ENCODE measurements around the gene ADRA2C.

Gene ADRA2C

DNA sequence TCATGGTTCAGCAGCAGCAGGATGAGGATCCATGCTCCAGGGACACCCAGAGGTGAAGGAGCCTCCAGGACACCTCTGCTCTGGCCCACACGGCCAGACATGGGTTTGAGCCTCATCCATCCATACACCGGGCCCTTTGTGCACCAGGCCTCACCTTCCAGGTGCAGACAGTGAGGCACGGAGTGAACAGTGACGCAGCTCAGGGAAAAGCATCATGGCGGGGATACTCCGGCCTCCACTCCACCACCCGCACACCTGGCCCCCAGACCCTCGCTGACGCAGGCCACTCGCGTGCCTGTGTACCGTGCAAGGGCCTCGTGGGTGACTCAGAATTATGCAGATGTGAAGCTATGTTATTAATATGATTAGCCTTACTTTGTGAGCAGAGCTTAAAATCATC is 33.3 kb downstream of the ADRA2C start:
- H3K9ac ChIP-seq (ENCODE audit: insufficient read length): no peak overlapping the region
- H3K9me3 ChIP-seq (ENCODE audit: low read depth, low read length): no peaks in the 10 kb centered on the region
- H3K36me3 ChIP-seq (ENCODE audit: insufficient read depth, low read length): no peaks in the 10 kb centered on the region
- H3K27ac ChIP-seq: no peak overlapping the region
- TF ChIP-seq POLR2AphosphoS5 (IDR thresholded peaks at IDR 0.05; ENCODE audit: borderline replicate concordance, low read depth, low read length) (no peak), FOXP2 (optimal IDR thresholded peaks at IDR 0.05; ENCODE audit: control extremely low read depth, extremely low read length, insufficient read depth) (no peak)
- no peak overlapping the region for H3K4me3 ChIP-seq
- DNase-seq (ENCODE audit: low read depth, low spot score): no peak

DNA sequence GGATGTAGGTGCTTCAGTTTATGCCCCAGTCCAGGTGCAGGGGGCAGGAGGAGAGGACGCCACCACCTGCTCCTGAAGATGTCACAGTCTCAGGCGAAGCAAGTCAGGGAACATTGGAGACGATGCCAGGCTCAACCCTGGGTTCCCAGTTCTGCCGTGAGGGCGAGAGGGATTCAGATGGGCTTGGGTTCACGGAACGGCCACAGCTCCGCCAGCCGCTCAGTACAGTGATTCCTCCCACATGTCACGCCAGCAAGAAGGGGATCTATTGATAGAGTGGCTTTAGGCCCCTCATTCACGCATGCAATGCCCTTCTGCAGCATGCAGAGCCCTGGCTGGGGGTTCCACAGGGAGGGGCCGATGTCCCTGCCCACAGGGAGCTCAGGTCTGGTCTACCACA is 34.2 kb downstream of the ADRA2C start:
- Histone ChIP-seq H3K9me3 (ENCODE audit: low read depth, low read length) (no peaks in the 10 kb centered on the region), H3K27ac (no peak overlapping the region), H3K36me3 (ENCODE audit: insufficient read depth, low read length) (no peaks in the 10 kb centered on the region), H3K4me3 (no peak overlapping the region), H3K9ac (ENCODE audit: insufficient read length) (no peak overlapping the region)
- no peak for TF ChIP-seq EZH2 (IDR thresholded peaks at IDR 0.05)
- no peak for TF ChIP-seq FOXP2 (optimal IDR thresholded peaks at IDR 0.05; ENCODE audit: control extremely low read depth, extremely low read length, insufficient read depth)
- TF ChIP-seq POLR2AphosphoS5 (IDR thresholded peaks at IDR 0.05; ENCODE audit: borderline replicate concordance, low read depth, low read length): no peak
- no peak for DNase-seq (ENCODE audit: low read depth, low spot score)

DNA sequence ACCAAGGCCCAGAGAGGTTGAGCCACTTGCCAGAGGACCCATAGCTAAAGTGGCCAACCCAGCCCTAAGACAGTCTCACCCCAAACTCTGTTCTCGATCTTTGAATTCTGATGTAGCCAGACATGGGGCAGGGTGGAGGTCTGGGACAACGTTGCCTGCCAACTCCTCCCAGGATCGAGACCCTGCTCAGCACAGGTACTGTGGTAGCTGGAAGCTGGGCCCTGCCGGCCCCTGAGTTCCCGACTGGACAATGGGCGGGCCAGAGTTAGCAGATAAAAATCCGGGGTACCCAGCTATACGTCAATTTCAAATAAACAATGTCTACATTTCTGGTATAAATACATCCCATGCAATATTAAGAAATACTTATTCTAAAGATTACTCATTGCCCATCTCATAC is 35.3 kb downstream of the ADRA2C start:
- H3K27ac ChIP-seq: no peak overlapping the region
- H3K36me3 ChIP-seq (ENCODE audit: insufficient read depth, low read length): no peaks in the 10 kb centered on the region
- DNase-seq (ENCODE audit: low read depth, low spot score): no peak
- no peak for TF ChIP-seq EZH2 (IDR thresholded peaks at IDR 0.05)
- no peak for TF ChIP-seq POLR2AphosphoS5 (IDR thresholded peaks at IDR 0.05; ENCODE audit: borderline replicate concordance, low read depth, low read length)
- no peak for TF ChIP-seq FOXP2 (optimal IDR thresholded peaks at IDR 0.05; ENCODE audit: control extremely low read depth, extremely low read length, insufficient read depth)
- no peak overlapping the region for H3K9ac ChIP-seq (ENCODE audit: insufficient read length)
- H3K9me3 ChIP-seq (ENCODE audit: low read depth, low read length): no peaks in the 10 kb centered on the region
- no peak overlapping the region for H3K4me3 ChIP-seq

DNA sequence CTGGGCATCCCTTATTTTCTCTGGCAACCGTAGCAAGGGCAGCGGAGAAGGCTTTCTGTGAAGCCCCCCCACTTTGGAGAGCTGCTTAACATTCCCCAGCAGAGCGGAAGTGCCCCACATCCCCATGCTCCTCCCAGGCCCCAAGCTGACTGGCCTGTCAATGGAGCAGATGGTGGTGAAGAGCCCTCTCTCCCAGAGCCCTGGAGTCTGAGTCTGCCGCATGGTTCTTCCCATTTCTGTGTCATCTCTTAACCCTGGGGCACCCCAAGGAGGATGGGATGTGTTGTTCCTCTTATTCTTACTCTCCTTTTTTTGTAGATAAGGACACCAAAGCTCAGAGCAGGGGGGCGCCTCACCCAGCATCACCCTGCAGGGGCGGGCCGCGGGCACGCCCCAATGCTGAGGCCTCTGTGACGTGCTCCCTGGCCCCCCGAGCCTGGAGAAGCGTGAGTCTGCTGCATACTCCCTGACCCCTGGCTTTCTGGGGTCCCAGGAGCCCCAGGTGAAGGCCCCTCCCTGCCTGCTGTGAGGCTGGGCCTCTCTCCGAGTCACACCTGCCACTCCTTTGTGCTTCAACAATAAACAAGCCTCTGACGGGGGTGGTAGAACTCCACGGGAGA is 35.9 kb downstream of the ADRA2C start:
- no peak overlapping the region for H3K27ac ChIP-seq
- no peaks in the 10 kb centered on the region for H3K36me3 ChIP-seq (ENCODE audit: insufficient read depth, low read length)
- no peak overlapping the region for H3K9ac ChIP-seq (ENCODE audit: insufficient read length)
- TF ChIP-seq POLR2AphosphoS5 (IDR thresholded peaks at IDR 0.05; ENCODE audit: borderline replicate concordance, low read depth, low read length) (no peak), FOXP2 (optimal IDR thresholded peaks at IDR 0.05; ENCODE audit: control extremely low read depth, extremely low read length, insufficient read depth) (no peak), EZH2 (IDR thresholded peaks at IDR 0.05) (no peak)
- no peaks in the 10 kb centered on the region for H3K9me3 ChIP-seq (ENCODE audit: low read depth, low read length)
- no peak overlapping the region for H3K4me3 ChIP-seq
- no peak for DNase-seq (ENCODE audit: low read depth, low spot score)

DNA sequence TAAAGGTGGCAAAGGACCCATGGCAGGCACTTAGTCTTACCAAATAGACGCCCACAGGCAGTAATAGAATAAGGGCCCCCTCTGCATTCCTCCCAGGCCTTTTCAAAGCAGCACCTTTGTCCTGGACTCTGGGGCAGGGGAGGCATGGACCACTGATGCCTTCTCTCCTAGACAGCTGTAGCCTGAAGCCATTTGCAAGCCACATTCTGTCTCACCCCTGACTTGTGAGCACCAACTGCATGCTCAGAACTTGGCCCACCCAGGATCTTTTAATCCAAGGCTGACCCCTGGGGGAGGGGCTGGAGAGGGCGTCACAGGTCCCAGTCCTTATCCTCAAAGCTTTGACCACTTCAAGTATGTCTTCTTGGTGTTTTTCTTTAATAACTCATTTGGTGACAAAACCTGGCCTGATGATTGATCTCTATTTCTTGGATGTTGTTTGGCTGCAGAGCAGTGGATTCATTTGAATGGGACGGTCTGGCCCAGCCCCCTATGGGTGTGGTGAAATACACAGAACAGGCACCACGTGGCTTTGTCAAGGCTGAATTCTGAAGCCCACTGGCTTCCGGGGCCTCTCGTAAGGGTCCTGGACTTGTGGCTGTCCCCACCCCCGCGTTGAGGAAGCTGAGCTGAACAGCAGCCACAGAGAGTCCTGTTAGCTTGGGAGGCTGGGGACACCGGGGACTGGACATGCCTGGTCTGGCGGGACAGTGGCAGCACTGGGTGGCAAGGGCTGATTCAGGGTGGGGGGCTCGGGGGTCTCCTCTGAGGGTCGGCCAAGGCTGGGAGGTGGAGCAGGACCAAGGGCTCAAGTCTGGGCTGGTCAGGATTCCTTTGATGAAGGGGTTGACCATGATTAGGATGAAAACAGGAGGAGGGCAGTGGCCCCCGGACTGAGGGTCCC is 36.6 kb downstream of the ADRA2C start:
- Histone ChIP-seq H3K36me3 (ENCODE audit: insufficient read depth, low read length) (no peaks in the 10 kb centered on the region), H3K27ac (no peak overlapping the region), H3K9me3 (ENCODE audit: low read depth, low read length) (no peaks in the 10 kb centered on the region), H3K9ac (ENCODE audit: insufficient read length) (no peak overlapping the region), H3K4me3 (no peak overlapping the region)
- no peak for DNase-seq (ENCODE audit: low read depth, low spot score)
- TF ChIP-seq POLR2AphosphoS5 (IDR thresholded peaks at IDR 0.05; ENCODE audit: borderline replicate concordance, low read depth, low read length) (no peak), EZH2 (IDR thresholded peaks at IDR 0.05) (no peak), FOXP2 (optimal IDR thresholded peaks at IDR 0.05; ENCODE audit: control extremely low read depth, extremely low read length, insufficient read depth) (no peak)

DNA sequence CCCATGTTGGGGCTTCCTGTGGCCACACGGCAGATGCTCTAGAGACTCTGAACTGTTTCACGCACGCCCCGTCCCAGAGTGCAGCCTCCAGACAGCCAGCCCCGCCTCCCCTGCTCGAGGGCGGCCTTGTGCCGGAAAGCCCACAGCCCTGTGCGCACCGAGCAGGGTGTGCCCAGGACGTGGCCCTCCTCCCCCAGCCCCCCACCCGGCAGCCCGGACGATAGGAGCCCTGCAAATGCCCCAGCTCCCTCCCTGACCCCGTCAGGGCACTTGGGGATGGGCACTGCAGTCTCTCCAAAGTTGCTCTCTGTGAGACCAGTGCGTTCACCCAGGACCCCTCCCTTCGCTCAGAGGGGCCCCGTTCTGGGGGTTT is 37.3 kb downstream of the ADRA2C start:
- no peaks in the 10 kb centered on the region for H3K36me3 ChIP-seq (ENCODE audit: insufficient read depth, low read length)
- no peak for TF ChIP-seq EZH2 (IDR thresholded peaks at IDR 0.05)
- no peak for TF ChIP-seq POLR2AphosphoS5 (IDR thresholded peaks at IDR 0.05; ENCODE audit: borderline replicate concordance, low read depth, low read length)
- no peak for TF ChIP-seq FOXP2 (optimal IDR thresholded peaks at IDR 0.05; ENCODE audit: control extremely low read depth, extremely low read length, insufficient read depth)
- H3K4me3 ChIP-seq: no peak overlapping the region
- H3K27ac ChIP-seq: no peak overlapping the region
- H3K9me3 ChIP-seq (ENCODE audit: low read depth, low read length): no peaks in the 10 kb centered on the region
- no peak for DNase-seq (ENCODE audit: low read depth, low spot score)
- H3K9ac ChIP-seq (ENCODE audit: insufficient read length): no peak overlapping the region

DNA sequence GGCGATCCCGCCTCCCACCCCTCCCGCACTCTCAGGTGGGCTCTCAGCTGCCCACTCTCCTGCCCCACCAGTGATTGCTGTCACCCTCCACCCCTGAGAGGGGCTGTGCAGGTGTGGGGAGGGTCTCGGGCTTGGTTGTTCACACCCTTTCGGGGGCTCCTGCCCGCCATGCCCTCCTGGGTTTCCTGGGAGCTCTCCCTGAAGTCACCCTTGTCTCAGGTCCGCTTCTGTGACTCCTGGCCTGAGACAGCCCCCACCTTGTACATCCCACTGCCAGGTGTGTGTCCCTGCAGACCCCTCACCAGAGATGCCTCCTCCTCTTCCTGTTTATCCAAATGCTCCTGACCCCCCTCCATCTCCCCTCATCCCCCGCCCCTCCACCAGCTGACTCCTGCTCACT is 37.8 kb downstream of the ADRA2C start:
- TF ChIP-seq POLR2AphosphoS5 (IDR thresholded peaks at IDR 0.05; ENCODE audit: borderline replicate concordance, low read depth, low read length): no peak
- H3K36me3 ChIP-seq (ENCODE audit: insufficient read depth, low read length): no peaks in the 10 kb centered on the region
- H3K27ac ChIP-seq: no peak overlapping the region
- H3K4me3 ChIP-seq: no peak overlapping the region
- no peak overlapping the region for H3K9ac ChIP-seq (ENCODE audit: insufficient read length)
- DNase-seq (ENCODE audit: low read depth, low spot score): no peak
- no peaks in the 10 kb centered on the region for H3K9me3 ChIP-seq (ENCODE audit: low read depth, low read length)

DNA sequence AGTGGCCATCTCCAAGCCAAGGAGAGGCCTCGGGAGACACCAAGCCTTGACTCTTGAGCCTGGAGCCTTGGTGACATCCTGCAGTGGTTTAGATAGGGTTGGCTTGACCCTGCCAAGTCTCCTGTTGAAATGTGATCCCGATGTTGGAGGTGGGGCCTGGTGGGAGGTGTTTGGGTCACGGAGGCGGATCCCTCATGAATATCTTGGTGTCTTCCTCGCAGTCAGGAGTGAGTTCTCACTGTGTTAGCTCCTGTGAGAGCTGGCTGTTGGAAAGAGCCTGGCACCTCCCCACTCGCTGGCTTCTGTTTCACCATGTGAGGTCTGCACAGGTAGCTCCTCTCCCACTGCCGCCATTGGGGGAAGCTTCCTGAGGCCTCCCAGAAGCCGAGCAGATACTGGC is 38.8 kb downstream of the ADRA2C start:
- DNase-seq (ENCODE audit: low read depth, low spot score): no peak
- H3K9me3 ChIP-seq (ENCODE audit: low read depth, low read length): no peaks in the 10 kb centered on the region
- H3K36me3 ChIP-seq (ENCODE audit: insufficient read depth, low read length): no peaks in the 10 kb centered on the region
- no peak overlapping the region for H3K4me3 ChIP-seq
- H3K27ac ChIP-seq: no peak overlapping the region
- H3K9ac ChIP-seq (ENCODE audit: insufficient read length): no peak overlapping the region
- TF ChIP-seq POLR2AphosphoS5 (IDR thresholded peaks at IDR 0.05; ENCODE audit: borderline replicate concordance, low read depth, low read length): no peak
- TF ChIP-seq FOXP2 (optimal IDR thresholded peaks at IDR 0.05; ENCODE audit: control extremely low read depth, extremely low read length, insufficient read depth): no peak
- TF ChIP-seq EZH2 (IDR thresholded peaks at IDR 0.05): no peak
